Keratinocyte (primary cell): ENCODE results near the gene PITX3. TPM values are rescaled to one million over a fixed set of nuclear protein-coding genes. Genes with fewer than 3 reads are reported as not detected.

ENCODE experiments used
- DNase-seq: peaks from one replicate; pipeline ENCODE4 v3.0.0-alpha.2; 2011; ENCODE audit warnings: low read depth, missing footprints, low spot score
- FAIRE-seq: peaks from 2 replicates; lab custom pipeline; 2011; peaks lifted over from hg19 to GRCh38; lab: Jason Lieb, UNC
- H2AFZ ChIP-seq: 2 replicates; pipeline ENCODE4 v1.6.0; 2012; ENCODE audit warnings: low read length, control low read depth, inconsistent platforms; ENCODE audit not compliant: control insufficient read depth
- H3K27ac ChIP-seq: 2 replicates; pipeline ENCODE4 v1.5.1; 2011; ENCODE audit warnings: low read length; ENCODE audit not compliant: control insufficient read depth, insufficient read depth
- H3K27me3 ChIP-seq: 3 replicates; pipeline ENCODE4 v1.6.0; 2011; ENCODE audit warnings: low read length; ENCODE audit not compliant: control insufficient read depth, insufficient read depth; ENCODE audit errors: extremely low read depth
- H3K36me3 ChIP-seq, 2 experiments: 2 replicates in 1 of 2; 3 replicates in 1 of 2; pipeline ENCODE4 v1.5.1; 2011; ENCODE audit warnings: low read length in 2 of 2, mild to moderate bottlenecking in 1 of 2; ENCODE audit not compliant: control insufficient read depth in 2 of 2, insufficient read depth in 2 of 2; ENCODE audit errors: extremely low read depth in 1 of 2
- H3K4me1 ChIP-seq: 3 replicates; pipeline ENCODE4 v1.5.1; 2011; ENCODE audit warnings: low read length; ENCODE audit not compliant: control insufficient read depth, insufficient read depth; ENCODE audit errors: extremely low read depth
- H3K4me2 ChIP-seq: 3 replicates; pipeline ENCODE4 v1.6.0; 2011; ENCODE audit warnings: low read depth, low read length; ENCODE audit not compliant: control insufficient read depth, insufficient read depth; ENCODE audit errors: extremely low read depth
- H3K4me3 ChIP-seq, 3 experiments: fragments of 200-600 bp in 1 of 3; sonication (generic) in 1 of 3; 2 replicates in 2 of 3; 3 replicates in 1 of 3; pipeline ENCODE4 v1.5.1; 2011 to 2016; ENCODE audit warnings: low read length in 3 of 3, mild to moderate bottlenecking in 3 of 3, control low read depth in 2 of 3, inconsistent platforms in 1 of 3, low read depth in 1 of 3, mixed read lengths in 1 of 3, mixed run types in 1 of 3, moderate library complexity in 1 of 3; ENCODE audit not compliant: control insufficient read depth in 2 of 3, insufficient read depth in 2 of 3; ENCODE audit errors: extremely low read depth in 1 of 3
- H3K79me2 ChIP-seq: 2 replicates; pipeline ENCODE4 v1.6.0; 2012; ENCODE audit warnings: low read length; ENCODE audit not compliant: control insufficient read depth, insufficient read depth
- H3K9ac ChIP-seq: 3 replicates; pipeline ENCODE4 v1.6.0; 2011; ENCODE audit warnings: low read length; ENCODE audit not compliant: control insufficient read depth, insufficient read depth; ENCODE audit errors: extremely low read depth
- H3K9me1 ChIP-seq: 3 replicates; pipeline ENCODE4 v1.6.0; 2011; ENCODE audit warnings: low read length; ENCODE audit not compliant: control insufficient read depth, insufficient read depth; ENCODE audit errors: extremely low read depth
- H3K9me3 ChIP-seq: 2 replicates; pipeline ENCODE4 v1.5.1; 2012; ENCODE audit warnings: low read depth, low read length; ENCODE audit not compliant: control insufficient read depth
- H4K20me1 ChIP-seq: 3 replicates; pipeline ENCODE4 v1.6.0; 2011; ENCODE audit warnings: low read length; ENCODE audit not compliant: control insufficient read depth, insufficient read depth; ENCODE audit errors: extremely low read depth
- CTCF ChIP-seq, 3 experiments: IDR thresholded peaks in 1 of 3; conservative IDR thresholded peaks in 1 of 3; optimal IDR thresholded peaks in 1 of 3; 2 replicates in 2 of 3; 3 replicates in 1 of 3; pipeline versions ENCODE3 to v1.5.1; 2011; ENCODE audit warnings: low read length in 3 of 3, mild to moderate bottlenecking in 3 of 3, moderate library complexity in 2 of 3, control low read depth in 1 of 3, inconsistent platforms in 1 of 3; ENCODE audit not compliant: insufficient read depth in 2 of 3; ENCODE audit errors: extremely low read depth in 1 of 3
- EZH2 ChIP-seq: IDR thresholded peaks from one replicate; pipeline ENCODE4 v1.6.1; 2012; ENCODE audit warnings: inconsistent platforms, mild to moderate bottlenecking, low read length, moderate library complexity
- dilution Hi-C: fragments of 300-500 bp; cut with MboI; formaldehyde crosslinking; loops from one replicate; pipeline ENCODE4 v1.7.0; 2020; ENCODE audit warnings: low sequenced_read_pairs; ENCODE audit not compliant: extremely low pct_ligation_motif_present
- polyA plus RNA-seq, 5 experiments: library from polyadenylated mRNA; depleted of rRNA in 3 of 5; stranded (reverse) in 3 of 5; stranded (forward) in 1 of 5; unstranded in 1 of 5; fragments of >200 nt; gene quantifications; 1 replicate in 1 of 5; 2 replicates in 3 of 5; 3 replicates in 1 of 5; pipeline versions ENCODE4 v1.2.1 to v1.2.3, GENCODE V29; 2011 to 2012; ENCODE audit warnings: missing spikeins in 2 of 5, low read depth in 1 of 5, low replicate concordance in 1 of 5

The PITX3 gene
- polyA plus RNA-seq, 1 donor (not counting 4 experiments of a cell fraction or from before 2014, with no cell fraction given) = not detected

DNA sequence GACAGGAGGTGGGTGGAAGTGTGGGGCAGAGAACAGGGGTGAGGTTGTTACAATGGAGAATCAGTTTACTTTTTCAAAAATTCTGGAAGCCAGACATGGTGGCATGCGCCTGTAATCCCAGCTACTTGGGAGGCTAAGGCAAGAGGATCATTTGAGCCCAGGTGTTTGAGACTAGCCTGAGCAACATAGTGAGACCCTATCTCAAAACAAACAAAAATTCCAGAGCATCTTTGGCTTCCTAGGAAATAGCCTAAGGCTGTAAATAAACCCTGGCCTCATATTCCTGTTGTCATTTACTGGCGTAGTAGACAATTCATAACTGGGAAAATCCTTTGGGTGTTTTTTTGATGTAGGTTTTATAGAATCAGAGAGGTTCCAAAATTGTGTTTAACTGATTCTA, 48.0 kb upstream of the PITX3 start:
- Histone ChIP-seq H4K20me1 (peaks cover 3% of the 10 kb centered on the region), H3K9me3 (no peaks in the 10 kb centered on the region), H3K4me1 (peaks cover 13% of the 10 kb centered on the region), H3K9me1 (no peaks in the 10 kb centered on the region), H3K27me3 (no peaks in the 10 kb centered on the region), H2AFZ (no peak overlapping the region), H3K4me3 (no peak overlapping the region), H3K9ac (no peak overlapping the region), H3K36me3 (no peaks in the 10 kb centered on the region), H3K27ac (no peak overlapping the region), H3K79me2 (peaks cover 56% of the 10 kb centered on the region), H3K4me2 (no peak overlapping the region)
- dilution Hi-C loops = no loop called here
- FAIRE-seq = no peak
- TF ChIP-seq EZH2 = no peak
- TF ChIP-seq CTCF (optimal IDR thresholded peaks at IDR 0.05 in 1 of 3, IDR thresholded peaks at IDR 0.05 in 1 of 3, conservative IDR thresholded peaks at IDR 0.05 in 1 of 3; ENCODE audit: extremely low read depth in 1 of 3, insufficient read depth in 2 of 3, low read length in 3 of 3) = no peak
- no peak for DNase-seq

DNA sequence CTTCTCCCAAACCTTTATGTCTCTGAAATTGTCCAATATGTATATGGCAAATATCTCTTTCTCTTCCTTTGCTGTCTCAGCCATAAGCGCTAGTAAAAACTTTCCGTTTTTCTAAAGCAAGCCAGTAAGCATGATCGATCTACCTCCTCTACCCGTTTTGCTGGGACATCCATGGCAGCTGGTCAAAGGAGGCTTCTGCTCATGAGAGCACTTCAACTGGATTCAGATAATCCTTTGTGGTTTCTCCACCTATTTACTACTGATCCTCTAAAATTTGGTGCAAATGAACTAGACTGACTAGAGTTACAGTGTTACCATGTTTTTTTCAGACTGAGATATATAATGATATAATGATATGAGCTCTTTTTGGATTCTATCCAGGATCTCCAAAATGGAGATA, 46.7 kb upstream of the PITX3 start:
- no peaks in the 10 kb centered on the region for H3K36me3 ChIP-seq
- H3K9ac ChIP-seq = no peak overlapping the region
- dilution Hi-C loops = no loop called here
- H3K9me3 ChIP-seq = no peaks in the 10 kb centered on the region
- peaks cover 3% of the 10 kb centered on the region for H4K20me1 ChIP-seq
- H3K27ac ChIP-seq = no peak overlapping the region
- no peaks in the 10 kb centered on the region for H3K27me3 ChIP-seq
- peaks cover 26% of the 10 kb centered on the region for H3K4me1 ChIP-seq
- H3K4me3 ChIP-seq = no peak overlapping the region
- H3K79me2 ChIP-seq = peaks cover 54% of the 10 kb centered on the region
- DNase-seq = no peak
- FAIRE-seq = no peak
- H3K4me2 ChIP-seq = no peak overlapping the region
- no peaks in the 10 kb centered on the region for H3K9me1 ChIP-seq
- TF ChIP-seq EZH2 (no peak), CTCF (optimal IDR thresholded peaks at IDR 0.05 in 1 of 3, IDR thresholded peaks at IDR 0.05 in 1 of 3, conservative IDR thresholded peaks at IDR 0.05 in 1 of 3; ENCODE audit: extremely low read depth in 1 of 3, insufficient read depth in 2 of 3, low read length in 3 of 3) (no peak)
- no peak overlapping the region for H2AFZ ChIP-seq
